ENCODE measurements around the gene PCSK4.
A peak's percentile ranks its signal among the peaks of the same experiment; 100 is the strongest.

Gene PCSK4

GRCh38 chr19:1507763-1508506 lies 17.8 kb upstream of the PCSK4 start:
- Mint-ChIP-seq H3K27ac (peak overlapping the region; percentile 91 to 97 (median 94)), H3K4me3 (peak overlapping the region; percentile 86 to 91 (median 87)), H3K27me3 (ENCODE audit: low read depth) (peaks cover 44% of the 10 kb centered on the region), H3K4me1 (peaks cover 31% of the 10 kb centered on the region), H3K9me3 (no peaks in the 10 kb centered on the region), H3K36me3 (ENCODE audit: low read depth) (no peaks in the 10 kb centered on the region)
- no peak for TF ChIP-seq CTCF (IDR thresholded peaks at IDR 0.05; ENCODE audit: unreplicated experiment in 3 of 3)

- no peak for TF ChIP-seq CTCF (IDR thresholded peaks at IDR 0.05; ENCODE audit: unreplicated experiment in 3 of 3)
- Mint-ChIP-seq H3K27me3 (ENCODE audit: low read depth) (peaks cover 45% of the 10 kb centered on the region), H3K27ac (peak overlapping the region; percentile 91 to 97 (median 94)), H3K9me3 (no peaks in the 10 kb centered on the region), H3K36me3 (ENCODE audit: low read depth) (no peaks in the 10 kb centered on the region), H3K4me1 (peaks cover 31% of the 10 kb centered on the region), H3K4me3 (no peak overlapping the region)
Measured at GRCh38 chr19:1507192-1507660, 17.1 kb upstream of the PCSK4 start.

- Mint-ChIP-seq H3K9me3 (no peaks in the 10 kb centered on the region), H3K4me1 (peaks cover 30% of the 10 kb centered on the region), H3K27me3 (ENCODE audit: low read depth) (peaks cover 47% of the 10 kb centered on the region), H3K36me3 (ENCODE audit: low read depth) (no peaks in the 10 kb centered on the region), H3K4me3 (peak overlapping the region in 1 of 3 experiments; percentile 12), H3K27ac (peak overlapping the region in 1 of 3 experiments; percentile 51)
- TF ChIP-seq CTCF (IDR thresholded peaks at IDR 0.05; ENCODE audit: unreplicated experiment in 3 of 3), result no peak
Measured at GRCh38 chr19:1505991-1506881, 16.1 kb upstream of the PCSK4 start.

- TF ChIP-seq CTCF (IDR thresholded peaks at IDR 0.05; ENCODE audit: unreplicated experiment in 3 of 3), result no peak
Measured at GRCh38 chr19:1505012-1505411, 14.9 kb upstream of the PCSK4 start.

GRCh38 chr19:1503925-1504773 lies 14.0 kb upstream of the PCSK4 start:
- peak overlapping the region in 2 of 3 experiments; percentile 40 to 75 for H3K27ac Mint-ChIP-seq
- TF ChIP-seq CTCF (IDR thresholded peaks at IDR 0.05; ENCODE audit: unreplicated experiment in 3 of 3), result no peak
- H3K36me3 Mint-ChIP-seq (ENCODE audit: low read depth), result no peaks in the 10 kb centered on the region
- no peak overlapping the region for H3K4me3 Mint-ChIP-seq
- peaks cover 11% of the 10 kb centered on the region for H3K4me1 Mint-ChIP-seq
- no peaks in the 10 kb centered on the region for H3K9me3 Mint-ChIP-seq
- peaks cover 44% of the 10 kb centered on the region for H3K27me3 Mint-ChIP-seq (ENCODE audit: low read depth)

More at GRCh38 chr19:1505012-1505411, 14.9 kb upstream of the PCSK4 start:
- no peaks in the 10 kb centered on the region for H3K36me3 Mint-ChIP-seq (ENCODE audit: low read depth)
- H3K9me3 Mint-ChIP-seq, result no peaks in the 10 kb centered on the region
- peaks cover 44% of the 10 kb centered on the region for H3K27me3 Mint-ChIP-seq (ENCODE audit: low read depth)
- H3K4me3 Mint-ChIP-seq, result no peak overlapping the region
- H3K4me1 Mint-ChIP-seq, result peaks cover 20% of the 10 kb centered on the region
- peak overlapping the region in 1 of 3 experiments; percentile 40 for H3K27ac Mint-ChIP-seq
